Lower leg skin (tissue), 4 donors: ENCODE results near the gene PCDHGC4. TPM values are rescaled to one million over a fixed set of nuclear protein-coding genes. Genes with fewer than 3 reads are reported as not detected.

ENCODE experiments used
- DNase-seq, 2 donors: peaks; one replicate each; pipeline ENCODE4 v3.0.0-alpha.2; 2019; ENCODE audit warnings: low spot score in 2 of 2
- H3K4me3 ChIP-seq: fragments of 200-600 bp; sonication (generic); 2 replicates; pipeline ENCODE4 v1.5.1; 2017; ENCODE audit warnings: mild to moderate bottlenecking, low read depth; ENCODE audit not compliant: poor library complexity, severe bottlenecking
- CTCF ChIP-seq, 3 donors: fragments of 450-650 bp; IDR thresholded peaks; one replicate each; pipeline ENCODE4 v1.5.1; 2016; ENCODE audit warnings: antibody characterized with exemption in 3 of 3, mild to moderate bottlenecking in 3 of 3, moderate library complexity in 2 of 3
- POLR2A ChIP-seq, 2 donors: fragments of 450-650 bp; IDR thresholded peaks; one replicate each; pipeline ENCODE4 v1.6.1; 2016 to 2017; ENCODE audit warnings: antibody characterized with exemption in 2 of 2, mild to moderate bottlenecking in 1 of 2, moderate library complexity in 1 of 2
- whole genome bisulfite sequencing, 2 donors: methylation state at CpG; one replicate each; pipeline ENCODE4 v1.1.5; 2018; 5-methylcytosine and 5-hydroxymethylcytosine counted together
- intact Hi-C: fragments of 100-400 bp; cut with DNase I; formaldehyde crosslinking; loops from one replicate; pipeline ENCODE4 v1.15.0; 2023; ENCODE audit warnings: low total_unique reads
- total RNA-seq, 4 donors: library from RNA; depleted of rRNA; stranded (reverse); fragments of >200 nt; gene quantifications; one replicate each; pipeline ENCODE4 v1.1.0, GENCODE V29; 2016

The PCDHGC4 gene
- total RNA-seq, 4 donors from 2014 or later: 1.2 to 34.5 (median 2.2) TPM

- TF ChIP-seq POLR2A (IDR thresholded peaks at IDR 0.05) (no peak), CTCF (IDR thresholded peaks at IDR 0.05) (no peak)
- H3K4me3 ChIP-seq: no peak overlapping the region
- peak in 1 of 2 donors; percentile 76 for DNase-seq
- 86 to 92% methylated on average over 13 of the region's 13 CpGs for WGBS, 2 donors
- intact Hi-C loops: no loop called here
Observed at GRCh38 chr5:141490771-141491170, 5.9 kb downstream of the PCDHGC4 start.

GRCh38 chr5:141491323-141492167, 6.7 kb downstream of the PCDHGC4 start:
- DNase-seq: peak in 1 of 2 donors; percentile 84
- H3K4me3 ChIP-seq: no peak overlapping the region
- intact Hi-C loops: no loop called here
- WGBS, 2 donors: 77% methylated on average over 62 to 66 of the region's 66 CpGs
- TF ChIP-seq POLR2A (IDR thresholded peaks at IDR 0.05) (no peak), CTCF (IDR thresholded peaks at IDR 0.05) (no peak)

GRCh38 chr5:141492168-141492885, 7.5 kb downstream of the PCDHGC4 start:
- WGBS, 2 donors: 89% methylated on average over 39 to 57 of the region's 68 CpGs
- no peak overlapping the region for H3K4me3 ChIP-seq
- intact Hi-C loops: no loop called here
- peak in 1 of 2 donors; percentile 71 for DNase-seq
- TF ChIP-seq POLR2A (IDR thresholded peaks at IDR 0.05): no peak

- intact Hi-C loops: no loop called here
- 70 to 75% methylated on average over 10 of the region's 10 CpGs for WGBS, 2 donors
- H3K4me3 ChIP-seq: no peak overlapping the region
Observed at GRCh38 chr5:141493500-141494422, 8.9 kb downstream of the PCDHGC4 start.

GRCh38 chr5:141494761-141495452, 10.1 kb downstream of the PCDHGC4 start:
- TF ChIP-seq POLR2A (IDR thresholded peaks at IDR 0.05) (no peak), CTCF (IDR thresholded peaks at IDR 0.05) (no peak)
- intact Hi-C loops: no loop called here
- H3K4me3 ChIP-seq: no peak overlapping the region
- DNase-seq: peak in 1 of 2 donors; percentile 82
- 70% methylated on average over 21 to 22 of the region's 22 CpGs for WGBS, 2 donors

More at GRCh38 chr5:141493500-141494422, 8.9 kb downstream of the PCDHGC4 start:
- DNase-seq: peak in 1 of 2 donors; percentile 81
- TF ChIP-seq CTCF (IDR thresholded peaks at IDR 0.05) (no peak), POLR2A (IDR thresholded peaks at IDR 0.05) (no peak)
